ENCODE results near the gene OR4D6. TPM values are rescaled to one million over a fixed set of nuclear protein-coding genes. Genes with fewer than 3 reads are reported as not detected.
A peak's percentile ranks its signal among the peaks of the same experiment; 100 is the strongest.

Gene OR4D6
- total RNA-seq, 1 donor from 2014 or later: not detected

DNA sequence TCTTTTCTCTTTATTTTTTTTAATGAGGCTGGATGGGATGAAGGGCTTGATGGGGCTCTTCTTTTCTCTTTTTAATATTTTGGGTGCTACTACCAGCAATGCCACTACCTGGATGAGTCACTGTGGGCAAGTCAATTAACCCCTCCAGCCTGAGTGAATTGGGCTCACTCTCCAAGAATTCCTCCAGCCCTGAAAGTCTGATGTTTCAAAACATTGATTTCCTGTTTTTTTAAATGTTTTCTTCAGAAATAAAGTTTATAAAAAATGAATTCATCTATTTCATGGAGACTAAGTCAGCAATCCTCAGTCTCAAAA is 29.7 kb upstream of the OR4D6 start:
- Histone ChIP-seq H3K27me3 (ENCODE audit: insufficient read depth, low read length) (no peaks in the 10 kb centered on the region), H3K4me2 (ENCODE audit: low read length) (no peak overlapping the region), H3K36me3 (ENCODE audit: insufficient read depth, low read length) (no peaks in the 10 kb centered on the region), H3K79me2 (ENCODE audit: insufficient read depth, low read length) (no peaks in the 10 kb centered on the region), H3K9ac (ENCODE audit: low read length) (no peak overlapping the region), H3K4me3 (ENCODE audit: insufficient read depth, low read depth, low read length) (no peak overlapping the region), H3K4me1 (ENCODE audit: insufficient read depth, low read length) (no peaks in the 10 kb centered on the region), H4K20me1 (ENCODE audit: insufficient read depth, low read length) (no peaks in the 10 kb centered on the region), H3K27ac (ENCODE audit: low read depth, low read length) (no peak overlapping the region), H3K9me3 (ENCODE audit: insufficient read depth, low read depth, low read length) (no peaks in the 10 kb centered on the region), H2AFZ (ENCODE audit: low read depth, low read length) (no peak overlapping the region)
- TF ChIP-seq EZH2 (IDR thresholded peaks at IDR 0.05; ENCODE audit: insufficient read depth, low read length): no peak
- TF ChIP-seq, protein P1, sequence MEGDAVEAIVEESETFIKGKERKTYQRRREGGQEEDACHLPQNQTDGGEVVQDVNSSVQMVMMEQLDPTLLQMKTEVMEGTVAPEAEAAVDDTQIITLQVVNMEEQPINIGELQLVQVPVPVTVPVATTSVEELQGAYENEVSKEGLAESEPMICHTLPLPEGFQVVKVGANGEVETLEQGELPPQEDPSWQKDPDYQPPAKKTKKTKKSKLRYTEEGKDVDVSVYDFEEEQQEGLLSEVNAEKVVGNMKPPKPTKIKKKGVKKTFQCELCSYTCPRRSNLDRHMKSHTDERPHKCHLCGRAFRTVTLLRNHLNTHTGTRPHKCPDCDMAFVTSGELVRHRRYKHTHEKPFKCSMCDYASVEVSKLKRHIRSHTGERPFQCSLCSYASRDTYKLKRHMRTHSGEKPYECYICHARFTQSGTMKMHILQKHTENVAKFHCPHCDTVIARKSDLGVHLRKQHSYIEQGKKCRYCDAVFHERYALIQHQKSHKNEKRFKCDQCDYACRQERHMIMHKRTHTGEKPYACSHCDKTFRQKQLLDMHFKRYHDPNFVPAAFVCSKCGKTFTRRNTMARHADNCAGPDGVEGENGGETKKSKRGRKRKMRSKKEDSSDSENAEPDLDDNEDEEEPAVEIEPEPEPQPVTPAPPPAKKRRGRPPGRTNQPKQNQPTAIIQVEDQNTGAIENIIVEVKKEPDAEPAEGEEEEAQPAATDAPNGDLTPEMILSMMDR (IDR thresholded peaks at IDR 0.05; ENCODE audit: insufficient read depth, low read depth, low read length): no peak
- H3K4me3 Mint-ChIP-seq (ENCODE audit: unreplicated experiment): no peak overlapping the region
- H3K9me3 Mint-ChIP-seq (ENCODE audit: unreplicated experiment): no peaks in the 10 kb centered on the region
- DNase-seq (ENCODE audit: low read depth) (no peak), FAIRE-seq (no peak)
- H3K27ac Mint-ChIP-seq (ENCODE audit: unreplicated experiment): no peak overlapping the region
- no peaks in the 10 kb centered on the region for H3K27me3 Mint-ChIP-seq (ENCODE audit: low read depth, unreplicated experiment)
- H3K36me3 Mint-ChIP-seq (ENCODE audit: low read depth, unreplicated experiment): no peaks in the 10 kb centered on the region
- H3K4me1 Mint-ChIP-seq (ENCODE audit: low read depth, unreplicated experiment): no peaks in the 10 kb centered on the region

DNA sequence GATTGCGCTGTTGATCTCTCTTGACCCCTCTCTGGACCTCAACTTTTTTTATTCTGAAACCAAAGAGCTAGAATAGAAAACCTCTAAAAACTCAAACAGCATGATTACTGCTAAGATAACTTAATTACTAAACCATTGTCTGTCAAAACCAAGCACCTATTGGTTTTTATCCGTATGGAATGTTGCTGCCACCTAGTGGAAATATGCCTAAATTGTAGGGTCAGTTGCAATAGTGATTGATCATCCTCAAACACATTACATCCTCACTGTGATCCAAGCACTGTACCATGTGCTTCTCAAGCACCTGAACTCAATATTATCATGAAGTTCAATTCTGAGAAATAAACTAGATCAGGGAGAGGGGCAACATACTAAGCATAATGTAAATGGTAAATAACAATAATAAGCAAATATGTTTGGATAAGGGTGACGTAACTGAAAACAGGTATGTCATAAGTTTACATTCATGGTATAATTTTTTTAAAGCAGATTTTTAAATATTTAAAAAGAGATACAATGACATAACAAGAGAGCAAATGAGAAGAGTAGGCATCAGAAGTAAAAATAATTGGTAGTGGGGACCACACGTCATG is 26.7 kb upstream of the OR4D6 start:
- no peak overlapping the region for H3K27ac Mint-ChIP-seq (ENCODE audit: unreplicated experiment)
- no peaks in the 10 kb centered on the region for H3K27me3 Mint-ChIP-seq (ENCODE audit: low read depth, unreplicated experiment)
- no peaks in the 10 kb centered on the region for H3K27me3 ChIP-seq (ENCODE audit: insufficient read depth, low read length)
- no peak overlapping the region for H3K4me3 Mint-ChIP-seq (ENCODE audit: unreplicated experiment)
- no peaks in the 10 kb centered on the region for H3K9me3 ChIP-seq (ENCODE audit: insufficient read depth, low read depth, low read length)
- H2AFZ ChIP-seq (ENCODE audit: low read depth, low read length): no peak overlapping the region
- TF ChIP-seq, protein P1 (IDR thresholded peaks at IDR 0.05; ENCODE audit: insufficient read depth, low read depth, low read length): peak; percentile 74
- no peak for TF ChIP-seq EZH2 (IDR thresholded peaks at IDR 0.05; ENCODE audit: insufficient read depth, low read length)
- no peaks in the 10 kb centered on the region for H3K9me3 Mint-ChIP-seq (ENCODE audit: unreplicated experiment)
- no peak overlapping the region for H3K9ac ChIP-seq (ENCODE audit: low read length)
- H3K4me1 Mint-ChIP-seq (ENCODE audit: low read depth, unreplicated experiment): no peaks in the 10 kb centered on the region
- no peaks in the 10 kb centered on the region for H3K4me1 ChIP-seq (ENCODE audit: insufficient read depth, low read length)
- no peak overlapping the region for H3K4me2 ChIP-seq (ENCODE audit: low read length)
- no peaks in the 10 kb centered on the region for H3K36me3 ChIP-seq (ENCODE audit: insufficient read depth, low read length)
- no peak overlapping the region for H3K27ac ChIP-seq (ENCODE audit: low read depth, low read length)
- no peaks in the 10 kb centered on the region for H4K20me1 ChIP-seq (ENCODE audit: insufficient read depth, low read length)
- DNase-seq (ENCODE audit: low read depth): peak; percentile 3
- H3K4me3 ChIP-seq (ENCODE audit: insufficient read depth, low read depth, low read length): no peak overlapping the region
- no peaks in the 10 kb centered on the region for H3K79me2 ChIP-seq (ENCODE audit: insufficient read depth, low read length)
- FAIRE-seq: no peak
- no peaks in the 10 kb centered on the region for H3K36me3 Mint-ChIP-seq (ENCODE audit: low read depth, unreplicated experiment)

DNA sequence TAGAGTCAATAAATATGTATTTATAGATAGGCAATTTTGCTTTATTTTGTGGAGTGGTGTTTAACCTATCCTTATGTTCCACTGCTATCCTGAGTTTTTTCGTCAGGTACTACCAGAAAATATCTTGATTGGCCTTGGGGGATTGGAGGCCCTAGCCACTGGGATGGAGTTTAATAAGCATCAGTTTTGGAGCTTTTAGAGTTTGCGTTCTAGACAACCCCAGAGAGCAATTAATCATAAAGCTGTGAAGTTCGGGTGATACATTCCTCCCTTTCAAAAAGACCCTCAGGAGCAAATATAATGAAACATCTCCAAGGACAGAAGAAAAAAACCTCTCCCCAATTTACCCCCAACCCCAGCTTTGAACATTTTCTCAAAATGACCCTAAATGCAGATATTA is 20.6 kb upstream of the OR4D6 start, which contains the start of gene OR5A1:
Gene OR5A1, plus strand, starts transcription at position 301 of the 400 bp plus-strand sequence. CDS start 6,700 bp downstream, outside the sequence.
- no peak for FAIRE-seq

More for the DNA sequence above, 20.6 kb upstream of the OR4D6 start, which contains the start of gene OR5A1:
- H3K9me3 Mint-ChIP-seq (ENCODE audit: unreplicated experiment): no peaks in the 10 kb centered on the region
- H3K4me1 Mint-ChIP-seq (ENCODE audit: low read depth, unreplicated experiment): no peaks in the 10 kb centered on the region
- Histone ChIP-seq H3K9ac (ENCODE audit: low read length) (no peak within 1 kb of the TSS), H3K4me2 (ENCODE audit: low read length) (no peak within 1 kb of the TSS), H3K36me3 (ENCODE audit: insufficient read depth, low read length) (no peaks in the 10 kb centered on the region), H3K4me3 (ENCODE audit: insufficient read depth, low read depth, low read length) (no peak within 1 kb of the TSS), H3K27me3 (ENCODE audit: insufficient read depth, low read length) (peaks cover 2% of the 10 kb centered on the region), H4K20me1 (ENCODE audit: insufficient read depth, low read length) (no peaks in the 10 kb centered on the region), H3K4me1 (ENCODE audit: insufficient read depth, low read length) (no peaks in the 10 kb centered on the region), H3K27ac (ENCODE audit: low read depth, low read length) (no peak within 1 kb of the TSS), H3K79me2 (ENCODE audit: insufficient read depth, low read length) (no peaks in the 10 kb centered on the region), H3K9me3 (ENCODE audit: insufficient read depth, low read depth, low read length) (no peaks in the 10 kb centered on the region), H2AFZ (ENCODE audit: low read depth, low read length) (no peak within 1 kb of the TSS)
- no peak within 1 kb of the TSS for H3K4me3 Mint-ChIP-seq (ENCODE audit: unreplicated experiment)
- DNase-seq (ENCODE audit: low read depth): no peak
- TF ChIP-seq EZH2 (IDR thresholded peaks at IDR 0.05; ENCODE audit: insufficient read depth, low read length): no peak
- TF ChIP-seq, protein P1 (IDR thresholded peaks at IDR 0.05; ENCODE audit: insufficient read depth, low read depth, low read length): no peak
- no peak within 1 kb of the TSS for H3K27ac Mint-ChIP-seq (ENCODE audit: unreplicated experiment)
- H3K27me3 Mint-ChIP-seq (ENCODE audit: low read depth, unreplicated experiment): peaks cover 2% of the 10 kb centered on the region
- H3K36me3 Mint-ChIP-seq (ENCODE audit: low read depth, unreplicated experiment): no peaks in the 10 kb centered on the region
